K562 (cell line): ENCODE data around the gene E2F2. TPM values are rescaled to one million over a fixed set of nuclear protein-coding genes. Genes with fewer than 3 reads are reported as not detected.
A peak's percentile ranks its signal among the peaks of the same experiment; 100 is the strongest.

Experiments used
- ATAC-seq: fragments of 200-7000 bp; cut with Tn5 transposase; 3 replicates; pipeline ENCODE4 v1.9.1; 2020; ENCODE audit warnings: moderate library complexity
- BruUV-seq: library from RNA; stranded (reverse); fragments of 400-500 nt; replicated peaks from 2 replicates; lab custom pipeline; 2021; lab: Mats Ljungman, UMichigan
- CTCF ChIA-PET: fragments of 300-600 bp; formaldehyde crosslinking; extraction: SDS; loops from one replicate; lab custom pipeline; 2021; ENCODE audit warnings: low intra/inter-chr PET ratio; lab: Yijun Ruan, JAX
- POLR2A ChIA-PET: fragments of 300-600, 350-650 bp; sonication (Branson Sonifier 250); formaldehyde crosslinking; extraction: SDS; loops from one replicate; lab custom pipeline; 2021; ENCODE audit warnings: antibody characterized with exemption, inconsistent platforms; lab: Yijun Ruan, JAX
- DNase-seq, 4 experiments: peaks; one replicate each; pipeline versions ENCODE4 v3.0.0 to v3.0.0-alpha.2; 2011 to 2018; ENCODE audit warnings: low spot score in 3 of 4, mixed read lengths in 3 of 4; ENCODE audit errors: extremely low read depth in 1 of 4
- FAIRE-seq: peaks from 2 replicates; lab custom pipeline; 2011; peaks lifted over from hg19 to GRCh38; lab: Jason Lieb, UNC
- H2AFZ ChIP-seq: 2 replicates; pipeline ENCODE4 v1.6.0; 2011; ENCODE audit warnings: low read depth, low read length, control low read depth, inconsistent platforms
- H3K27ac ChIP-seq: fragments of 200-600 bp; 3 replicates; pipeline ENCODE4 v1.8.0; 2011; ENCODE audit warnings: low read depth, mild to moderate bottlenecking, control low read depth, inconsistent platforms, low read length, moderate library complexity, mixed read lengths; ENCODE audit errors: extremely low read depth
- H3K27me3 ChIP-seq, 2 experiments: fragments of 300-600 bp in 1 of 2; 2 replicates in 1 of 2; 3 replicates in 1 of 2; pipeline versions ENCODE4 v1.6.0 to v1.8.0; 2011; ENCODE audit warnings: inconsistent platforms in 2 of 2, low read length in 2 of 2, mild to moderate bottlenecking in 1 of 2, mixed read lengths in 1 of 2, moderate library complexity in 1 of 2; ENCODE audit not compliant: control insufficient read depth in 2 of 2, insufficient read depth in 2 of 2
- H3K36me3 ChIP-seq: fragments of 300-600 bp; 3 replicates; pipeline ENCODE4 v1.8.0; 2011; ENCODE audit warnings: mild to moderate bottlenecking, low read length, inconsistent platforms; ENCODE audit not compliant: control insufficient read depth, insufficient read depth
- H3K4me1 ChIP-seq, 2 experiments: fragments of 200-600 bp in 1 of 2; replicated peaks in 1 of 2; 2 replicates in 1 of 2; 3 replicates in 1 of 2; pipeline versions ENCODE4 v1.5.1 to v1.8.0; 2011; ENCODE audit warnings: inconsistent platforms in 2 of 2, low read length in 2 of 2, mild to moderate bottlenecking in 1 of 2, mixed read lengths in 1 of 2, moderate library complexity in 1 of 2; ENCODE audit not compliant: control insufficient read depth in 2 of 2, insufficient read depth in 2 of 2
- H3K4me2 ChIP-seq: 2 replicates; pipeline ENCODE4 v1.6.1; 2011; ENCODE audit warnings: low read length, control low read depth, inconsistent platforms, mixed read lengths; ENCODE audit not compliant: insufficient read depth
- H3K4me3 ChIP-seq: fragments of 200-600 bp; sonication (generic), shearing (Covaris generic); 2 replicates; pipeline ENCODE4 v1.5.1; 2016; ENCODE audit warnings: control low read depth, inconsistent platforms
- H3K79me2 ChIP-seq: fragments of 200-600 bp; 3 replicates; pipeline ENCODE4 v1.8.0; 2011; ENCODE audit warnings: low read length, inconsistent platforms; ENCODE audit not compliant: control insufficient read depth, insufficient read depth
- H3K9ac ChIP-seq, 2 experiments: 2 replicates each; pipeline versions ENCODE4 v1.6.0 to v1.6.1; 2011; ENCODE audit warnings: low read depth in 2 of 2, low read length in 2 of 2, control low read depth in 1 of 2, inconsistent platforms in 1 of 2, mild to moderate bottlenecking in 1 of 2, mixed read lengths in 1 of 2; ENCODE audit not compliant: insufficient read depth in 1 of 2
- H3K9me1 ChIP-seq: one replicate; pipeline ENCODE4 v1.6.0; 2011; ENCODE audit warnings: inconsistent platforms, mild to moderate bottlenecking, low read length, moderate library complexity; ENCODE audit not compliant: control insufficient read depth, insufficient read depth
- H3K9me3 ChIP-seq: replicated peaks from 2 replicates; pipeline ENCODE4 v1.5.1; 2011; ENCODE audit warnings: low read depth, low read length, inconsistent platforms; ENCODE audit not compliant: control insufficient read depth, insufficient read depth
- H4K20me1 ChIP-seq: replicated peaks from 2 replicates; pipeline ENCODE4 v1.6.1; 2011; ENCODE audit warnings: low read length, inconsistent platforms, mixed read lengths; ENCODE audit not compliant: control insufficient read depth, insufficient read depth
- CEBPB ChIP-seq: fragments of 450-650 bp; IDR thresholded peaks from 2 replicates; pipeline ENCODE4 v1.6.1; 2016; ENCODE audit warnings: missing genetic modification characterization, missing compliant biosample characterization
- GTF2F1 ChIP-seq: IDR thresholded peaks from 2 replicates; pipeline ENCODE4 v1.6.1; 2011; ENCODE audit warnings: low read depth, low read length, improper control_type of control experiment
- HDGF ChIP-seq: fragments of 450-650 bp; IDR thresholded peaks from 2 replicates; pipeline ENCODE4 v1.6.1; 2016
- KAT7 ChIP-seq: sonication (generic); formaldehyde crosslinking; IDR thresholded peaks from 2 replicates; pipeline ENCODE4 v1.8.0; 2022; ENCODE audit warnings: missing genetic modification reagents, mild to moderate bottlenecking, borderline replicate concordance
- MAZ ChIP-seq, 2 experiments: fragments of 450-650 bp in 1 of 2; sonication (generic) in 1 of 2; formaldehyde crosslinking; IDR thresholded peaks in 1 of 2; conservative IDR thresholded peaks in 1 of 2; 2 replicates each; pipeline versions ENCODE4 v1.4.0 to v1.5.0; 2020; ENCODE audit warnings: mild to moderate bottlenecking in 1 of 2, missing genetic modification reagents in 1 of 2
- PML ChIP-seq: IDR thresholded peaks from 2 replicates; pipeline ENCODE4 v1.6.1; 2012; ENCODE audit warnings: low read length, inconsistent platforms
- RBM25 ChIP-seq: fragments of 200-400 bp; formaldehyde crosslinking; IDR thresholded peaks from 2 replicates; pipeline ENCODE4 v1.6.1; 2018; ENCODE audit warnings: low read length, low read depth, moderate library complexity; ENCODE audit not compliant: severe bottlenecking
- SP2 ChIP-seq: IDR thresholded peaks from 2 replicates; pipeline ENCODE4 v1.6.1; 2011; ENCODE audit warnings: mild to moderate bottlenecking, low read depth, low read length, moderate library complexity; ENCODE audit not compliant: poor library complexity, severe bottlenecking; ENCODE audit errors: extremely low read depth
- TCF3 ChIP-seq: sonication (generic); formaldehyde crosslinking; IDR thresholded peaks from 2 replicates; pipeline ENCODE4 v1.4.0; 2020; ENCODE audit warnings: mild to moderate bottlenecking, missing genetic modification reagents
- TGIF2 ChIP-seq: sonication (generic); formaldehyde crosslinking; IDR thresholded peaks from 2 replicates; pipeline ENCODE4 v1.8.1; 2022; ENCODE audit warnings: mild to moderate bottlenecking, missing genetic modification reagents, moderate library complexity
- ZNF23 ChIP-seq: fragments of 250-450 bp; sonication (Bioruptor Pico); IDR thresholded peaks from 2 replicates; pipeline ENCODE4 v1.4.0; 2020; ENCODE audit warnings: mild to moderate bottlenecking
- WGBS: fragments of 100-300 bp; shearing (Covaris generic); methylation state at CpG from one replicate; pipeline ENCODE4 v1.1.6; 2016; ENCODE audit warnings: low coverage, mixed read lengths; ENCODE audit not compliant: insufficient coverage; ENCODE audit errors: missing lambda C conversion rate; 5-methylcytosine and 5-hydroxymethylcytosine counted together
- in situ Hi-C: fragments of 300-500 bp; cut with MboI; formaldehyde crosslinking; loops from 4 replicates; pipeline ENCODE4 v1.15.0; 2018; ENCODE audit warnings: inconsistent platforms, mixed read lengths
- intact Hi-C: fragments of 100-400 bp; cut with micrococcal nuclease; formaldehyde crosslinking; loops from 2 replicates; pipeline ENCODE4 v1.14.2; 2022
- polyA plus RNA-seq, 8 experiments: library from polyadenylated mRNA; depleted of rRNA in 4 of 8; stranded (reverse) in 5 of 8; unstranded in 3 of 8; fragments of >200 nt; fragmentation: Nextera tagmentation in 2 of 8; fragmentation: Illumina TruSeq in 1 of 8; extraction: Ambion mirVana in 2 of 8; extraction: Trizol in 1 of 8; gene quantifications; 2 replicates each; pipeline versions ENCODE4 v1.2.1 to v1.2.3, GENCODE V29; 2011 to 2014; ENCODE audit warnings: inconsistent platforms in 1 of 8, missing spikeins in 1 of 8
- total RNA-seq, 7 experiments: library from RNA; depleted of rRNA in 6 of 7; stranded (reverse); fragments of >200 nt in 6 of 7; fragmentation: Illumina TruSeq in 2 of 7; extraction: Trizol in 2 of 7; gene quantifications; 2 replicates each; pipeline versions ENCODE4 v1.2.1 to v1.2.3, GENCODE V29; 2011 to 2021; ENCODE audit warnings: low replicate concordance in 1 of 7
- TF ChIP-seq, protein P1 (sequence below): sonication (generic); formaldehyde crosslinking; IDR thresholded peaks from 2 replicates; pipeline ENCODE4 v1.8.0; 2022; ENCODE audit warnings: missing genetic modification reagents, mild to moderate bottlenecking, moderate library complexity, borderline replicate concordance
- TF ChIP-seq, protein P2 (sequence below): fragments of 450-650 bp; IDR thresholded peaks from 2 replicates; pipeline ENCODE4 v1.6.1; 2018; ENCODE audit not compliant: partially characterized antibody
- TF ChIP-seq, protein P3 (sequence below): IDR thresholded peaks from 3 replicates; pipeline ENCODE4 v1.6.1; 2011; ENCODE audit warnings: borderline replicate concordance, mild to moderate bottlenecking; ENCODE audit not compliant: insufficient read length, insufficient read depth

Gene E2F2
- total and polyA plus RNA-seq, 9 of the 15 experiments (the other 6 are each of a cell fraction or from before 2014, with no cell fraction given), result 3.1 to 25.3 (median 11.4) TPM

DNA sequence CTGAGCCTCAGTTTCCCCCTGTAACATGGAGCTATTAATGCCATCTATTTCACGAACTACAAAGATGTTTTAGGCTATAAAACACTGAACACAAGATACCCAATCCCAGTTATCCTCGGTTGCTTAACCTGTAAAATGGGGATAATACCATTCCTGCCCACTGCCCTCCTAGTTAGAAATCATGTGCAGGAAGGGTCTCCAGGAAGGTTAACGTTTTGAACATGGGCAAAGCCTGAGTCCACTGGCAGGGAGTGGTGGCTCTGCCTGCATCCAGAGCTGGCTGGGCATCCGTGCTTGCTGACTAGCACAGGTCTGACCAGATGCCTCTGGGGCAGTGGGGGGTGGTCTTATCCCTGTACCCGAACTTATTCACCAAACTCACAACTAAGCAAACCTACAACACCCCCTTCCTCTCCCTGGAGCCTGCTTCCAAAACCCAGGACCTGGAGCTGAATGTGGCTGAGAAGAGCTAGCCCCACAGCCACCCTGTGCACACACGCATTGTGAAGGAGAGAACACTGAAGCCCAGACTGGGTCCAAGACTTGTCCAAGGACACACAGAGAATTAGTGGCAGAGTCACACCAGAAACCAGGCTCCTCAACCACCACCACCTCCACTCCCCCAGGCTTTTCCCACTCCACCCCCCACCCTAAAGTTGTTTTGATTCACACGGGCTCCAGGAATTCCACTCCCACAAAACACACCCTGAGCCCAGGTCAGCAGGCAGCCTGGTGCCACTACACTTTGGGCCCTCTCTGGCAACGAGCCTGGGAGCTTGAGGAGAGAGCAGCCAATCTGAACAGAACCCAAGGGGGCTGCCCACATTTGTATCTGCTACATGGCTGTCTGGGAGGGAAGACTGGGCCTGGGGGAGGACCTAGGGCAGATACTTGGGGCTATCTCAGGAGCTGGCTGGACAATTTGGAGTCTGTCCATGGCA, 1.6 kb downstream of the E2F2 start:
- Histone ChIP-seq H3K27me3 (no peaks in the 10 kb centered on the region), H3K9me1 (peaks cover 10% of the 10 kb centered on the region), H3K79me2 (peaks cover 59% of the 10 kb centered on the region), H3K4me2 (peak overlapping the region; percentile 90), H3K4me3 (peak overlapping the region; percentile 55), H3K27ac (peak overlapping the region; percentile 88), H3K9ac (peak overlapping the region; percentile 79 to 97), H3K36me3 (peaks cover 27% of the 10 kb centered on the region), H3K4me1 (peaks cover 57 to 59% of the 10 kb centered on the region in 2 experiments), H4K20me1 (peaks cover 25% of the 10 kb centered on the region; the same call in 1 of the 2 replicates), H3K9me3 (no peaks in the 10 kb centered on the region), H2AFZ (peak overlapping the region; percentile 81)
- ChIA-PET CTCF (no interaction called here), POLR2A (interaction anchor here (0.6 to 7.0 kb wide), 20 partner anchors 9 to 394 kb away, joined by 3 to 65 read pairs (median 3); partner anchors contain the start of genes ASAP3 and RPL11)
- peak; percentile 34 for ATAC-seq
- intact Hi-C loops (loop anchor here (10.0 kb wide), 4 partner anchors 105 to 555 kb away; partner anchors contain the start of genes HNRNPR, HTR1D, LACTBL1 and TCEA3), in situ Hi-C loops (loop anchor here (5.0 to 10.0 kb wide), 3 partner anchors 32 to 555 kb away; partner anchors contain the start of genes HTR1D and LACTBL1)
- WGBS, result 17% methylated on average over 8 of the region's 8 CpGs
- FAIRE-seq, result peak; percentile 76
- DNase-seq, result peak; percentile 50 to 77 (median 62)
- BruUV-seq, result no TSS peak
- TF ChIP-seq KAT7 (CRISPR knock-in tag) (no peak), RBM25 (peak; percentile 41), CEBPB (tag) (no peak), SP2 (no peak), HDGF (0 out of 2 replicates have a peak, but pooled peaks have one; percentile 40), TGIF2 (0 out of 2 replicates have a peak, but pooled peaks have one; percentile 24), PML (0 out of 2 replicates have a peak, but pooled peaks have one; percentile 31), MAZ (CRISPR knock-in tag; conservative IDR thresholded peaks at IDR 0.05 in 1 of 2, IDR thresholded peaks at IDR 0.05 in 1 of 2) (0 out of 4 replicates have a peak, but pooled peaks of 1 of the 2 experiments have one; percentile 15), ZNF23 (CRISPR knock-in tag) (no peak), TCF3 (CRISPR knock-in tag) (peak; percentile 56), GTF2F1 (no peak)
- TF ChIP-seq, protein P1, sequence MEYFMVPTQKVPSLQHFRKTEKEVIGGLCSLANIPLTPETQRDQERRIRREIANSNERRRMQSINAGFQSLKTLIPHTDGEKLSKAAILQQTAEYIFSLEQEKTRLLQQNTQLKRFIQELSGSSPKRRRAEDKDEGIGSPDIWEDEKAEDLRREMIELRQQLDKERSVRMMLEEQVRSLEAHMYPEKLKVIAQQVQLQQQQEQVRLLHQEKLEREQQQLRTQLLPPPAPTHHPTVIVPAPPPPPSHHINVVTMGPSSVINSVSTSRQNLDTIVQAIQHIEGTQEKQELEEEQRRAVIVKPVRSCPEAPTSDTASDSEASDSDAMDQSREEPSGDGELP, result peak; percentile 52; the same call in 1 of the 2 replicates
- TF ChIP-seq, protein P2, sequence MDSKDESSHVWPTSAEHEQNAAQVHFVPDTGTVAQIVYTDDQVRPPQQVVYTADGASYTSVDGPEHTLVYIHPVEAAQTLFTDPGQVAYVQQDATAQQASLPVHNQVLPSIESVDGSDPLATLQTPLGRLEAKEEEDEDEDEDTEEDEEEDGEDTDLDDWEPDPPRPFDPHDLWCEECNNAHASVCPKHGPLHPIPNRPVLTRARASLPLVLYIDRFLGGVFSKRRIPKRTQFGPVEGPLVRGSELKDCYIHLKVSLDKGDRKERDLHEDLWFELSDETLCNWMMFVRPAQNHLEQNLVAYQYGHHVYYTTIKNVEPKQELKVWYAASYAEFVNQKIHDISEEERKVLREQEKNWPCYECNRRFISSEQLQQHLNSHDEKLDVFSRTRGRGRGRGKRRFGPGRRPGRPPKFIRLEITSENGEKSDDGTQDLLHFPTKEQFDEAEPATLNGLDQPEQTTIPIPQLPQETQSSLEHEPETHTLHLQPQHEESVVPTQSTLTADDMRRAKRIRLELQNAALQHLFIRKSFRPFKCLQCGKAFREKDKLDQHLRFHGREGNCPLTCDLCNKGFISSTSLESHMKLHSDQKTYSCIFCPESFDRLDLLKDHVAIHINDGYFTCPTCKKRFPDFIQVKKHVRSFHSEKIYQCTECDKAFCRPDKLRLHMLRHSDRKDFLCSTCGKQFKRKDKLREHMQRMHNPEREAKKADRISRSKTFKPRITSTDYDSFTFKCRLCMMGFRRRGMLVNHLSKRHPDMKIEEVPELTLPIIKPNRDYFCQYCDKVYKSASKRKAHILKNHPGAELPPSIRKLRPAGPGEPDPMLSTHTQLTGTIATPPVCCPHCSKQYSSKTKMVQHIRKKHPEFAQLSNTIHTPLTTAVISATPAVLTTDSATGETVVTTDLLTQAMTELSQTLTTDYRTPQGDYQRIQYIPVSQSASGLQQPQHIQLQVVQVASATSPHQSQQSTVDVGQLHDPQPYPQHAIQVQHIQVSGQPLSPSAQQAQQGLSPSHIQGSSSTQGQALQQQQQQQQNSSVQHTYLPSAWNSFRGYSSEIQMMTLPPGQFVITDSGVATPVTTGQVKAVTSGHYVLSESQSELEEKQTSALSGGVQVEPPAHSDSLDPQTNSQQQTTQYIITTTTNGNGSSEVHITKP, result no peak
- TF ChIP-seq, protein P3, sequence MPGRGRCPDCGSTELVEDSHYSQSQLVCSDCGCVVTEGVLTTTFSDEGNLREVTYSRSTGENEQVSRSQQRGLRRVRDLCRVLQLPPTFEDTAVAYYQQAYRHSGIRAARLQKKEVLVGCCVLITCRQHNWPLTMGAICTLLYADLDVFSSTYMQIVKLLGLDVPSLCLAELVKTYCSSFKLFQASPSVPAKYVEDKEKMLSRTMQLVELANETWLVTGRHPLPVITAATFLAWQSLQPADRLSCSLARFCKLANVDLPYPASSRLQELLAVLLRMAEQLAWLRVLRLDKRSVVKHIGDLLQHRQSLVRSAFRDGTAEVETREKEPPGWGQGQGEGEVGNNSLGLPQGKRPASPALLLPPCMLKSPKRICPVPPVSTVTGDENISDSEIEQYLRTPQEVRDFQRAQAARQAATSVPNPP, result no peak
